Astrocyte (in vitro differentiated cells and primary cell): ENCODE results near the gene C2. TPM values are rescaled to one million over a fixed set of nuclear protein-coding genes. Genes with fewer than 3 reads are reported as not detected.

Source experiments
- DNase-seq: peaks from one replicate; pipeline ENCODE4 v3.0.0-alpha.2; 2010; ENCODE audit warnings: low read depth
- FAIRE-seq: peaks from 2 replicates; lab custom pipeline; 2011; peaks lifted over from hg19 to GRCh38; lab: Jason Lieb, UNC
- H2AFZ ChIP-seq: 2 replicates; pipeline ENCODE4 v1.6.0; 2012; ENCODE audit warnings: low read depth, low read length, inconsistent platforms
- H3K27ac ChIP-seq: 2 replicates; pipeline ENCODE4 v1.5.1; 2011; ENCODE audit warnings: low read depth, low read length, inconsistent platforms
- H3K27me3 ChIP-seq: 2 replicates; pipeline ENCODE4 v1.6.0; 2011; ENCODE audit warnings: low read length, inconsistent platforms; ENCODE audit not compliant: insufficient read depth
- H3K36me3 ChIP-seq: 2 replicates; pipeline ENCODE4 v1.5.1; 2011; ENCODE audit warnings: low read length, inconsistent platforms; ENCODE audit not compliant: insufficient read depth
- H3K4me1 ChIP-seq: 2 replicates; pipeline ENCODE4 v1.5.1; 2011; ENCODE audit warnings: low read length, inconsistent platforms; ENCODE audit not compliant: insufficient read depth
- H3K4me2 ChIP-seq: 2 replicates; pipeline ENCODE4 v1.6.0; 2012; ENCODE audit warnings: low read length, inconsistent platforms
- H3K4me3 ChIP-seq: 2 replicates; pipeline ENCODE4 v1.5.1; 2011; ENCODE audit warnings: low read depth, mild to moderate bottlenecking, low read length, inconsistent platforms; ENCODE audit not compliant: insufficient read depth
- H3K79me2 ChIP-seq: 2 replicates; pipeline ENCODE4 v1.6.0; 2012; ENCODE audit warnings: mild to moderate bottlenecking, low read length, inconsistent platforms; ENCODE audit not compliant: insufficient read depth
- H3K9ac ChIP-seq: 2 replicates; pipeline ENCODE4 v1.6.0; 2012; ENCODE audit warnings: mild to moderate bottlenecking, low read length, inconsistent platforms
- H3K9me3 ChIP-seq: 2 replicates; pipeline ENCODE4 v1.5.1; 2012; ENCODE audit warnings: low read depth, mild to moderate bottlenecking, low read length, inconsistent platforms; ENCODE audit not compliant: insufficient read depth
- H4K20me1 ChIP-seq: 2 replicates; pipeline ENCODE4 v1.6.0; 2012; ENCODE audit warnings: low read length, inconsistent platforms; ENCODE audit not compliant: insufficient read depth
- H3K27ac Mint-ChIP-seq: one replicate; pipeline ENCODE4 v1.8.0; 2021; ENCODE audit warnings: mild to moderate bottlenecking, mixed read lengths; ENCODE audit not compliant: unreplicated experiment
- H3K27me3 Mint-ChIP-seq: one replicate; pipeline ENCODE4 v1.8.0; 2021; ENCODE audit warnings: low read depth, mixed read lengths; ENCODE audit not compliant: unreplicated experiment
- H3K36me3 Mint-ChIP-seq: one replicate; pipeline ENCODE4 v1.8.0; 2021; ENCODE audit warnings: low read depth, mixed read lengths; ENCODE audit not compliant: unreplicated experiment
- H3K4me1 Mint-ChIP-seq: one replicate; pipeline ENCODE4 v1.8.0; 2021; ENCODE audit warnings: low read depth, mixed read lengths; ENCODE audit not compliant: unreplicated experiment
- H3K4me3 Mint-ChIP-seq: one replicate; pipeline ENCODE4 v1.8.0; 2021; ENCODE audit warnings: mild to moderate bottlenecking, moderate library complexity, mixed read lengths; ENCODE audit not compliant: unreplicated experiment
- H3K9me3 Mint-ChIP-seq: one replicate; pipeline ENCODE4 v1.8.0; 2021; ENCODE audit warnings: mild to moderate bottlenecking, mixed read lengths; ENCODE audit not compliant: unreplicated experiment
- EZH2 ChIP-seq: IDR thresholded peaks from 2 replicates; pipeline ENCODE4 v1.6.1; 2012; ENCODE audit warnings: mild to moderate bottlenecking, low read length, inconsistent platforms; ENCODE audit not compliant: insufficient read depth
- total RNA-seq: library from RNA; stranded (reverse); gene quantifications from 2 replicates; pipeline ENCODE4 v1.2.1, GENCODE V29; 2021
- TF ChIP-seq, protein P1 (sequence below): IDR thresholded peaks from 2 replicates; pipeline ENCODE4 v1.5.1; 2011; ENCODE audit warnings: low read depth, mild to moderate bottlenecking, inconsistent platforms, low read length, moderate library complexity; ENCODE audit not compliant: insufficient read depth

The C2 gene
- total RNA-seq, 1 donor from 2014 or later: 0.20 TPM

DNA sequence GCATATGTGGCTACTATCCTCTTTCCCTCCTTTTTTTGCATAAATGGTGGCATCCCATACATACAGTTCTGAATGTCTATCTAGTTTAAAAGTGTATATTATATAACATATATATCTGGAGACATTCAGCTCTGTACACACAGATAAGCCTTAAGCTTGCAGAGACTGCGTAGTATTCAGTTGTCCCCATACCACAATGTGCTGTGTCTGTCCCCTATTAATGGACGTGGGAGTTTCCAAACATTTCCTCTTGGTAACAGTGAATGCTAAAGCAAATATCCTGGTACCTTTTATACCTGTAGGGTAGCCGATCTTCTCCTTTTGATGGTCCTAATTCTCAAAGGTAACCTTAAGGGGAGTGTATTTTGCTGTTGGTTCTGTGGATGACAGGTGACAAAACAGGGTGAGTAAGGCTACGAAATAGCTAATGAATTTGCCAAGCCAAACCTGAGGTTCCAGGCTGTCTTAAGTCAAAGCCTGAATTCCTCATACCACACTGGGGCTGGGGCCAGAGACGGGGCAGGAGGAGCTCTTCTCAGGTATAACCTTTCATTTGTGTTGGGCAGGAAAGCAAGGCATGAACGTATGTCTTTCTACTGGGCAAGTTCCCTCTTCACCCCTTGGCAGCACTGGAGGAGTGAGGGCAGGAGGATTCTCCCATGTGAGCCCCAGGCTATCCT is 7.8 kb upstream of the C2 start:
- H3K36me3 Mint-ChIP-seq: no peaks in the 10 kb centered on the region
- Histone ChIP-seq H3K9ac (no peak overlapping the region), H3K27ac (no peak overlapping the region), H3K9me3 (no peaks in the 10 kb centered on the region), H3K36me3 (no peaks in the 10 kb centered on the region), H3K79me2 (no peaks in the 10 kb centered on the region), H2AFZ (no peak overlapping the region), H3K4me2 (no peak overlapping the region), H4K20me1 (no peaks in the 10 kb centered on the region), H3K4me1 (no peaks in the 10 kb centered on the region), H3K27me3 (no peaks in the 10 kb centered on the region), H3K4me3 (no peak overlapping the region)
- no peak for TF ChIP-seq EZH2
- TF ChIP-seq, protein P1, sequence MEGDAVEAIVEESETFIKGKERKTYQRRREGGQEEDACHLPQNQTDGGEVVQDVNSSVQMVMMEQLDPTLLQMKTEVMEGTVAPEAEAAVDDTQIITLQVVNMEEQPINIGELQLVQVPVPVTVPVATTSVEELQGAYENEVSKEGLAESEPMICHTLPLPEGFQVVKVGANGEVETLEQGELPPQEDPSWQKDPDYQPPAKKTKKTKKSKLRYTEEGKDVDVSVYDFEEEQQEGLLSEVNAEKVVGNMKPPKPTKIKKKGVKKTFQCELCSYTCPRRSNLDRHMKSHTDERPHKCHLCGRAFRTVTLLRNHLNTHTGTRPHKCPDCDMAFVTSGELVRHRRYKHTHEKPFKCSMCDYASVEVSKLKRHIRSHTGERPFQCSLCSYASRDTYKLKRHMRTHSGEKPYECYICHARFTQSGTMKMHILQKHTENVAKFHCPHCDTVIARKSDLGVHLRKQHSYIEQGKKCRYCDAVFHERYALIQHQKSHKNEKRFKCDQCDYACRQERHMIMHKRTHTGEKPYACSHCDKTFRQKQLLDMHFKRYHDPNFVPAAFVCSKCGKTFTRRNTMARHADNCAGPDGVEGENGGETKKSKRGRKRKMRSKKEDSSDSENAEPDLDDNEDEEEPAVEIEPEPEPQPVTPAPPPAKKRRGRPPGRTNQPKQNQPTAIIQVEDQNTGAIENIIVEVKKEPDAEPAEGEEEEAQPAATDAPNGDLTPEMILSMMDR: no peak
- H3K4me3 Mint-ChIP-seq: no peak overlapping the region
- FAIRE-seq (no peak), DNase-seq (no peak)
- H3K4me1 Mint-ChIP-seq: no peaks in the 10 kb centered on the region
- peaks cover 20% of the 10 kb centered on the region for H3K27me3 Mint-ChIP-seq
- H3K9me3 Mint-ChIP-seq: no peaks in the 10 kb centered on the region
- H3K27ac Mint-ChIP-seq: no peak overlapping the region

DNA sequence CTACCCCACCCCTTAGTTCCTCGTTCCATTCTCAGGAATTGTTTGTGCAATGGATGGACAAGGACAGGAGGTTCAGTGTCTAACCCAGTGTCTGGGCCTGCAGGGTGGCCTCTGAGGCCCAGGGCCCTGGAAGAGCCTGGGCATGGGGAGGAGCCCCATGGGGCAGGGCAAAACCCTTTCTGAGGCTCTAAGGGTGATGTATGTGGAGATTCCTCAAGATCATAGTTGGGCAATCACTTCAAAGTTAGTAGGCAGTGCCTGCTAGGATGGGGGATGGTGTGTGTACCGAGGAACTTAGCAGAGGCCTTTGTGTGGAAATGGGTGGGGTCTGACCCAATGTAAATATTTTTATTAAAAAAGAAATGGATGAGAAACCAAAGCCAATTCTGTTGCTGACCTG is 6.7 kb upstream of the C2 start:
- TF ChIP-seq EZH2: no peak
- TF ChIP-seq, protein P1: no peak
- H4K20me1 ChIP-seq: no peaks in the 10 kb centered on the region
- no peak for DNase-seq
- FAIRE-seq: no peak
- H3K4me3 Mint-ChIP-seq: no peak overlapping the region
- H3K4me1 ChIP-seq: no peaks in the 10 kb centered on the region
- H2AFZ ChIP-seq: no peak overlapping the region
- no peaks in the 10 kb centered on the region for H3K4me1 Mint-ChIP-seq
- H3K9ac ChIP-seq: no peak overlapping the region
- H3K27me3 Mint-ChIP-seq: peaks cover 23% of the 10 kb centered on the region
- no peak overlapping the region for H3K4me2 ChIP-seq
- no peaks in the 10 kb centered on the region for H3K9me3 Mint-ChIP-seq
- H3K9me3 ChIP-seq: no peaks in the 10 kb centered on the region
- no peaks in the 10 kb centered on the region for H3K27me3 ChIP-seq
- H3K27ac ChIP-seq: no peak overlapping the region
- H3K79me2 ChIP-seq: no peaks in the 10 kb centered on the region
- no peaks in the 10 kb centered on the region for H3K36me3 Mint-ChIP-seq
- H3K36me3 ChIP-seq: no peaks in the 10 kb centered on the region
- no peak overlapping the region for H3K27ac Mint-ChIP-seq
- H3K4me3 ChIP-seq: no peak overlapping the region

DNA sequence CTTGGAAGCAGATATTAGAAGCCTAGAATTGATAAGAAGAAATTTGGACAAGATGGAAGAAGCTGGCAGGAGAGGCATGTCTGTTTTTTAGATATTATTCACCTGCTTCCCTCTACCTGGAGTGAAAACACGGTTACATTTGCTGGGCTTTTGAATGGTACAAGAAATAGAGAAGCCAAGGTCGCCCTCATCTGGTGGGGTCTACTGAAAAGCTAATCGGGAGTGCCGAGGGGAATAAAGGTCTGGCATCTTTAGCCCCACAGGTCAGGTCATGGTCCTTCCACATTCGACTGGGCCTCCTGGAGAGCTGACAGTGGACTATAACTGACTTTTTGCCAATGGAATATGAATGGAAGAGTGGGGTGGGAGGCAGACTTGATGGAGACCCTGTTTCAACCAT is 4.6 kb upstream of the C2 start:
- Histone ChIP-seq H3K27me3 (peaks cover 4% of the 10 kb centered on the region), H3K4me1 (no peaks in the 10 kb centered on the region), H3K4me2 (no peak overlapping the region), H3K9me3 (no peaks in the 10 kb centered on the region), H3K4me3 (no peak overlapping the region), H3K36me3 (no peaks in the 10 kb centered on the region), H4K20me1 (no peaks in the 10 kb centered on the region), H3K9ac (no peak overlapping the region), H2AFZ (no peak overlapping the region), H3K27ac (no peak overlapping the region), H3K79me2 (no peaks in the 10 kb centered on the region)
- Mint-ChIP-seq H3K4me1 (no peaks in the 10 kb centered on the region), H3K27me3 (peaks cover 29% of the 10 kb centered on the region), H3K4me3 (no peak overlapping the region), H3K27ac (no peak overlapping the region), H3K9me3 (no peaks in the 10 kb centered on the region), H3K36me3 (no peaks in the 10 kb centered on the region)
- TF ChIP-seq, protein P1: no peak
- no peak for TF ChIP-seq EZH2
- FAIRE-seq: no peak
- DNase-seq: no peak
